H1 (cell line): ENCODE results near the gene DAGLA. TPM values are rescaled to one million over a fixed set of nuclear protein-coding genes. Genes with fewer than 3 reads are reported as not detected.

Experiments used
- CTCF ChIA-PET: fragments of 300-600 bp; sonication (Branson Sonifier 250); formaldehyde crosslinking; loops from one replicate; lab custom pipeline; 2021; ENCODE audit not compliant: partially characterized antibody; lab: Charles Lee
- POLR2A ChIA-PET: fragments of 300-600 bp; sonication (Branson Sonifier 250); formaldehyde crosslinking; loops from one replicate; lab custom pipeline; 2021; ENCODE audit warnings: inconsistent platforms; ENCODE audit not compliant: partially characterized antibody; lab: Charles Lee
- DNase-seq, 2 experiments: peaks; one replicate each; pipeline versions ENCODE4 v3.0.0 to v3.0.0-alpha.2; 2010 to 2022; ENCODE audit warnings: low spot score in 2 of 2, low read depth in 1 of 2, mixed read lengths in 1 of 2
- FAIRE-seq: peaks from 2 replicates; lab custom pipeline; 2011; peaks lifted over from hg19 to GRCh38; lab: Jason Lieb, UNC
- H2AFZ ChIP-seq: 2 replicates; pipeline ENCODE4 v1.8.1; 2012; ENCODE audit warnings: low read length, inconsistent platforms
- H2AK5ac ChIP-seq: 2 replicates; pipeline ENCODE4 v1.6.1; 2013; ENCODE audit warnings: low read depth, low read length
- H2BK120ac ChIP-seq: replicated peaks from 2 replicates; pipeline ENCODE3; 2013; ENCODE audit warnings: low read depth, low read length, inconsistent platforms
- H2BK12ac ChIP-seq: 2 replicates; pipeline ENCODE4 v1.6.1; 2013; ENCODE audit warnings: low read depth, low read length
- H2BK15ac ChIP-seq: 2 replicates; pipeline ENCODE4 v1.6.1; 2013; ENCODE audit warnings: low read length
- H2BK20ac ChIP-seq: 2 replicates; pipeline ENCODE4 v1.6.1; 2013; ENCODE audit warnings: low read length
- H2BK5ac ChIP-seq: 2 replicates; pipeline ENCODE4 v1.6.1; 2013; ENCODE audit warnings: low read depth, low read length
- H3K14ac ChIP-seq: 2 replicates; pipeline ENCODE4 v1.6.1; 2013; ENCODE audit warnings: inconsistent platforms; ENCODE audit not compliant: insufficient read length
- H3K18ac ChIP-seq: 2 replicates; pipeline ENCODE4 v1.6.1; 2013; ENCODE audit warnings: low read length; ENCODE audit errors: extremely low read depth
- H3K23ac ChIP-seq: 2 replicates; pipeline ENCODE4 v1.6.1; 2013; ENCODE audit warnings: inconsistent platforms; ENCODE audit not compliant: insufficient read length
- H3K23me2 ChIP-seq: 2 replicates; pipeline ENCODE4 v1.6.1; 2013; ENCODE audit warnings: low read depth, low read length
- H3K27ac ChIP-seq: 2 replicates; pipeline ENCODE4 v1.6.1; 2011; ENCODE audit warnings: low read depth, low read length, inconsistent platforms
- H3K27me3 ChIP-seq, 4 experiments: replicated peaks in 1 of 4; 1 replicate in 1 of 4; 2 replicates in 3 of 4; pipeline versions ENCODE4 v1.6.1 to v1.8.1; 2011 to 2013; ENCODE audit warnings: low read length in 3 of 4, mild to moderate bottlenecking in 3 of 4, inconsistent platforms in 2 of 4, mixed read lengths in 2 of 4, moderate library complexity in 1 of 4; ENCODE audit not compliant: control insufficient read depth in 3 of 4, insufficient read depth in 3 of 4; ENCODE audit errors: extremely low read depth in 1 of 4
- H3K36me3 ChIP-seq, 4 experiments: 2 replicates each; pipeline versions ENCODE4 v1.6.1 to v1.8.1; 2011 to 2013; ENCODE audit warnings: mild to moderate bottlenecking in 4 of 4, low read length in 3 of 4, moderate library complexity in 2 of 4, control low read depth in 1 of 4, inconsistent platforms in 1 of 4; ENCODE audit not compliant: insufficient read depth in 4 of 4, control insufficient read depth in 2 of 4
- H3K4ac ChIP-seq: replicated peaks from 2 replicates; pipeline ENCODE3; 2013; ENCODE audit warnings: low read length, low read depth, mixed read lengths, inconsistent platforms; ENCODE audit not compliant: insufficient read length
- H3K4me1 ChIP-seq, 4 experiments: replicated peaks in 1 of 4; 1 replicate in 1 of 4; 2 replicates in 3 of 4; pipeline versions ENCODE4 v1.6.1 to v1.8.1; 2011 to 2013; ENCODE audit warnings: low read length in 3 of 4, inconsistent platforms in 2 of 4, mixed read lengths in 1 of 4; ENCODE audit not compliant: insufficient read depth in 4 of 4, control insufficient read depth in 3 of 4
- H3K4me2 ChIP-seq, 2 experiments: 2 replicates each; pipeline versions ENCODE4 v1.6.1 to v1.8.1; 2011 to 2013; ENCODE audit warnings: low read depth in 2 of 2, low read length in 2 of 2, control low read depth in 1 of 2, inconsistent platforms in 1 of 2, mild to moderate bottlenecking in 1 of 2; ENCODE audit not compliant: insufficient read depth in 1 of 2
- H3K4me3 ChIP-seq, 4 experiments: fragments of 200-600, 300-600 bp in 1 of 4; sonication (generic), shearing (Covaris generic), sonication (Bioruptor Twin) in 1 of 4; 2 replicates each; pipeline versions ENCODE4 v1.5.1 to v1.8.1; 2011 to 2016; ENCODE audit warnings: low read length in 4 of 4, low read depth in 3 of 4, control low read depth in 2 of 4, inconsistent platforms in 2 of 4, mild to moderate bottlenecking in 2 of 4, mixed read lengths in 1 of 4, moderate library complexity in 1 of 4; ENCODE audit not compliant: insufficient read depth in 2 of 4; ENCODE audit errors: extremely low read depth in 1 of 4
- H3K56ac ChIP-seq: replicated peaks from 2 replicates; pipeline ENCODE3; 2013; ENCODE audit warnings: low read depth, mild to moderate bottlenecking, mixed read lengths, low read length, inconsistent platforms; ENCODE audit not compliant: insufficient read length
- H3K79me1 ChIP-seq: 2 replicates; pipeline ENCODE4 v1.6.1; 2013; ENCODE audit warnings: low read depth, low read length, control low read depth
- H3K79me2 ChIP-seq, 2 experiments: 2 replicates each; pipeline versions ENCODE4 v1.6.1 to v1.8.1; 2012 to 2013; ENCODE audit warnings: low read length in 2 of 2, mild to moderate bottlenecking in 2 of 2, inconsistent platforms in 1 of 2; ENCODE audit not compliant: insufficient read depth in 2 of 2, control insufficient read depth in 1 of 2
- H3K9ac ChIP-seq, 4 experiments: replicated peaks in 1 of 4; 1 replicate in 1 of 4; 2 replicates in 3 of 4; pipeline versions ENCODE4 v1.6.1 to v1.8.1; 2011 to 2013; ENCODE audit warnings: low read depth in 3 of 4, low read length in 3 of 4, control low read depth in 2 of 4, mild to moderate bottlenecking in 2 of 4, moderate library complexity in 2 of 4, inconsistent platforms in 1 of 4; ENCODE audit errors: extremely low read depth in 1 of 4
- H3K9me3 ChIP-seq, 2 experiments: 2 replicates each; pipeline versions ENCODE4 v1.6.1 to v1.8.1; 2012 to 2013; ENCODE audit warnings: mild to moderate bottlenecking in 2 of 2, moderate library complexity in 2 of 2, control low read depth in 1 of 2, inconsistent platforms in 1 of 2, low read depth in 1 of 2, low read length in 1 of 2, mixed read lengths in 1 of 2; ENCODE audit not compliant: insufficient read depth in 2 of 2
- H4K20me1 ChIP-seq, 2 experiments: replicated peaks in 1 of 2; 2 replicates each; pipeline versions ENCODE3 to v1.8.1; 2011 to 2013; ENCODE audit warnings: inconsistent platforms in 2 of 2, low read length in 2 of 2, mild to moderate bottlenecking in 1 of 2; ENCODE audit not compliant: insufficient read depth in 2 of 2, control insufficient read depth in 1 of 2
- H4K5ac ChIP-seq: 2 replicates; pipeline ENCODE4 v1.6.1; 2013; ENCODE audit warnings: low read length, low read depth, mixed read lengths, inconsistent platforms; ENCODE audit not compliant: insufficient read length
- H4K8ac ChIP-seq: 2 replicates; pipeline ENCODE4 v1.8.0; 2013; ENCODE audit warnings: mild to moderate bottlenecking, moderate library complexity, low read length, inconsistent platforms; ENCODE audit not compliant: insufficient read depth; ENCODE audit errors: extremely low read depth
- H4K91ac ChIP-seq: replicated peaks from 2 replicates; pipeline ENCODE3; 2013; ENCODE audit warnings: low read length, mixed read lengths, inconsistent platforms; ENCODE audit not compliant: insufficient read length
- GABPA ChIP-seq: IDR thresholded peaks from 2 replicates; pipeline ENCODE4 v1.6.1; 2011; ENCODE audit warnings: mild to moderate bottlenecking, low read length, moderate library complexity, borderline replicate concordance; ENCODE audit not compliant: insufficient read depth
- KDM1A ChIP-seq: fragments of 200-600, 300-600 bp; sonication (generic); IDR thresholded peaks from 2 replicates; pipeline ENCODE4 v1.7.1; 2016; ENCODE audit warnings: mild to moderate bottlenecking, low read length, borderline replicate concordance
- WGBS, 2 experiments: shearing (Covaris generic) in 1 of 2; methylation state at CpG; one replicate each; pipeline versions ENCODE4 v1.1.6 to v1.1.7; 2013 to 2015; ENCODE audit warnings: low lambda C conversion rate in 2 of 2, mixed read lengths in 2 of 2, inconsistent platforms in 1 of 2, low coverage in 1 of 2, missing lambda C conversion rate in 1 of 2; ENCODE audit not compliant: insufficient replicate concordance in 2 of 2, insufficient coverage in 1 of 2, insufficient read length in 1 of 2; ENCODE audit errors: extremely low coverage in 1 of 2, missing lambda C conversion rate in 1 of 2; 5-methylcytosine and 5-hydroxymethylcytosine counted together
- polyA plus RNA-seq, 7 experiments: library from polyadenylated mRNA; depleted of rRNA in 3 of 7; stranded (reverse) in 5 of 7; unstranded in 2 of 7; fragments of >200 nt in 5 of 7; fragments of 200-250 nt in 2 of 7; gene quantifications; 1 replicate in 5 of 7; 2 replicates in 1 of 7; 4 replicates in 1 of 7; pipeline versions ENCODE4 v1.2.1 to v1.2.3, GENCODE V29; 2011 to 2013; ENCODE audit warnings: missing spikeins in 2 of 7, mixed read lengths in 2 of 7
- total RNA-seq: library from RNA; stranded (reverse); fragmentation: NEBNext Ultra II Directional; extraction: Animal tissue kit (Norgen Biotek cat#: 25700); gene quantifications from 2 replicates; pipeline ENCODE4 v1.2.1, GENCODE V29; 2021

DAGLA gene
- total and polyA plus RNA-seq, 2 of the 8 experiments (the other 6 are each of a cell fraction or from before 2014, with no cell fraction given) = 3.6 to 6.6 TPM

GRCh38 chr11:61714916-61715315 lies 34.7 kb downstream of the DAGLA start:
- H3K23me2 ChIP-seq = peaks cover 2% of the 10 kb centered on the region
- H3K4ac ChIP-seq = no peak overlapping the region
- H3K4me3 ChIP-seq = no peak overlapping the region
- H2BK20ac ChIP-seq = no peak overlapping the region
- no peak overlapping the region for H3K23ac ChIP-seq
- peaks cover 0 to 40% (median 29%) of the 10 kb centered on the region in 4 experiments; a peak in 6 of 7 replicates for H3K4me1 ChIP-seq
- no peak for FAIRE-seq
- no peak overlapping the region for H3K18ac ChIP-seq
- H3K14ac ChIP-seq = no peak overlapping the region
- no peak overlapping the region for H3K56ac ChIP-seq
- H3K36me3 ChIP-seq = no peaks in the 10 kb centered on the region
- no peak overlapping the region for H3K9ac ChIP-seq
- H3K27ac ChIP-seq = no peak overlapping the region
- H4K91ac ChIP-seq = no peak overlapping the region
- no peak overlapping the region for H2AK5ac ChIP-seq
- H4K20me1 ChIP-seq = no peaks in the 10 kb centered on the region
- no peaks in the 10 kb centered on the region for H3K79me1 ChIP-seq
- no peaks in the 10 kb centered on the region for H3K27me3 ChIP-seq
- no peaks in the 10 kb centered on the region for H3K9me3 ChIP-seq
- H2BK120ac ChIP-seq = no peak overlapping the region
- H2BK5ac ChIP-seq = no peak overlapping the region
- 89% methylated on average over 5 of the region's 5 CpGs; no CpG with 5 or more reads in 1 of the 2 experiments for WGBS, 2 experiments
- H3K79me2 ChIP-seq = no peaks in the 10 kb centered on the region; a peak in 1 of 4 replicates
- no peak overlapping the region for H4K8ac ChIP-seq
- POLR2A ChIA-PET = no interaction called here
- no peak overlapping the region for H2BK15ac ChIP-seq
- H4K5ac ChIP-seq = no peak overlapping the region
- H3K4me2 ChIP-seq = no peak overlapping the region
- 0 out of 2 replicates have a peak overlapping the region, but pooled peaks have one; percentile 39 for H2BK12ac ChIP-seq
- 0 out of 2 replicates have a peak, but pooled peaks have one; percentile 35 for TF ChIP-seq KDM1A
- TF ChIP-seq GABPA = no peak
- TF ChIP-seq, all 59 proteins: peak for 1
- DNase-seq = no peak
- no peak overlapping the region for H2AFZ ChIP-seq
- CTCF ChIA-PET = interaction anchor here (0.9 to 2.0 kb wide), 5 partner anchors 10 to 133 kb away, joined by 3 to 7 read pairs (median 4); no protein-coding TSS in a partner anchor
